Stimulated activated CD8-positive, alpha-beta memory T cell treated with anti-CD3 and anti-CD28 coated beads, Interleukin-12 subunit alpha, Interleukin-12 subunit beta, amount 100 ng/mL, for 24 hours (primary cell): Measurements from ENCODE around the gene FABP2.
"Not testable (repeated sequence)": the region's sequence is repeated elsewhere in the genome, so short reads cannot be mapped to it uniquely, and the experiment has no call there.

Experiments used
- DNase-seq: peaks from one replicate; pipeline ENCODE4 v3.0.0-alpha.2; 2020; ENCODE audit errors: extremely low read depth

Gene FABP2

DNA sequence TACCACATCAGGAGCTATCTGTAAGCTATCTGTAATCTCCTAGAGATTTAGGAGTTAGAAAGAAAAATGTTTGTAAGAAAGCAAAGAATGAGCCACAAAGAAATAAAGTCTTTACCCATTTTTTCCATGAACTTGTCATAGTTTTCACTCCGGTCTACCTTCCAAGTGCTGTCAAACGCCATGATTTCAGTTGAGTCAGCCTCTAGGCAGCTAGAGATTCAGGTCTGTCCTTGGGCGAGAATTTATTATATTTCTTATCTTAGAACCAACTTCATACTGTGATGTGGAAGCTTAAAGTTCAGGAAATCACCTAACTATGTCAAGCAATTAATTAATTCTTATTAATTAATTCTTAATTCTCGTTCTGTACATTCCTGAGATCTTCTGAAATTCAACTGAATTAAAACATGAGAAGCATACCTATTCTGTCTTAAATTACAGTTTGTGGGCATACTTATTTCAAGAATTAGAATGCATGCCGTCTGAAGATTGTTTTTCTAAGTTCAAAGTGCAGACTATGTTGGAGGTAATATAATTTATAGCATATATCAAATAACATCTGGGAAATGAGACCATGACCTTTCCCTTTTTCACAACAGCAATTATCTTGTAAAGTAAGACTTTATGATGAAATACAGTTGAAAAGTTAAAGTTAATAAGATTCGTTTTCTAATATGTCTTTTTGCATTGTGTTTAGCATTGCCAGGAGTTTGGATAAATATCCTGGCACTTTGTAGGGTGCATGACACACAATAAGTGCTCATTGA lies at the start of gene FABP2:
Gene FABP2 (minus strand): TSS at position 218 of the 767 bp plus-strand sequence. CDS start 36 bp downstream, at position 182.
- DNase-seq = no peak

- not testable (repeated sequence) for DNase-seq
Measured at GRCh38 chr4:119370951-119371683, 49.2 kb upstream of the FABP2 start.

DNA sequence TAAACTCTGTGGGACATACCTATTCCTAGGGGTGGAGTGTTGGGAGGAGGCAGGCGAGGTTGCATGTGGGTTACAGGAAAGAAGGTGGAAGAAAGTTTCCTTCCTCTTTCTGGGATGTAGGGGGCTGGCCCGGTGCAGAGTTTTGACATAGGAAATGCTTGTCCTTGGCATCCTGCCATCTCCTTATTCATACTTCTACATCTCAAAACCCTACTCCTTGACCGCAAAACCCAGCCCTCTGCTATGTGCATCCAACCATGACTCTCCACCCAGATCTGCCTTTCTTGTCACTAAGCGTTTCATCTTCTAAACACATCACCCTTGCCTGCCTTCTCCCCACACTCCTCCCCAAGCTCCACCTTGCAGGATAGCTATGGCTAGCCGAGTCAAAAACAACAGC lies 48.5 kb upstream of the FABP2 start:
- peak; percentile 9 for DNase-seq

- not testable (repeated sequence) for DNase-seq
Measured at GRCh38 chr4:119366802-119367201, 44.9 kb upstream of the FABP2 start.

GRCh38 chr4:119364203-119364602 lies 42.3 kb upstream of the FABP2 start:
- not testable (repeated sequence) for DNase-seq

- DNase-seq = not testable (repeated sequence)
Measured at GRCh38 chr4:119363372-119363771, 41.4 kb upstream of the FABP2 start.

DNA sequence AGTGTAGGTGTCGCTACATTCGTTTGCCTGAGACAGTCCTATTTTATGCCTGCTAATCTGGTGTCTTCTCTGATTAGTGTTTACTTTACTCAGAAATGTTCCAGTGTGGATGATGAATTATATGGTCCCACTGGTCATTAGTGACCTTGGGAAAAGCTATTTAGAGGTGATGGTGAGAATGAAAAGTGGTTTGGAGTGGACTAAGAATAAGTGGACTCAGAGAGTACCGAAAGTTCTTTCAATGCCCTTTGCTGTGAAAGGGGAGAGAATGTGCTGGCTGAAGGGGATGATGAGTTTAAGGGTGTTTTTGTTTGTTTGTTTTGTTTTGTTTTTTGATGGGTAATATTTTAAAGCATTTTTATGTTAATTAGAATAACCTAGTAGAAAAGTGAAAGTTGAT lies 40.5 kb upstream of the FABP2 start:
- not testable (repeated sequence) for DNase-seq

DNA sequence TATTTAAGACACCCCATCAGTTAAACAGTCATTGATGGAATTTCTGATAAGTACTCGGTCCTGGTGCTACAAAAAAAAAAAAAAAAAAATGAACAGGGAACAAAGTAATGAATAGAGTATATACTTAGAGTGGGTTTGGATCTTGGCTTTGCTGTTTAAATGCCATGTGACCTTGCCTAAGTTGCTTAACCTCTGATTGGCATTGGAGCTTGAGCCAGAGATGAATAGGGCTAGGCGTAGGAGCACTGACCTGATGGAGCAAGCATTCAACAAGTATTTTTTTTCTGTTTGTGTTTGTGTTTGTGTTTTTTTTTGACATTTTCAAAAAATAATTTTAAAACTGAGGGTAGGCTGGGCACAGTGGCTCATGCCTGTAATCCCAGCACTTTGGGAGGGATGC lies 37.9 kb upstream of the FABP2 start:
- not testable (repeated sequence) for DNase-seq

DNA sequence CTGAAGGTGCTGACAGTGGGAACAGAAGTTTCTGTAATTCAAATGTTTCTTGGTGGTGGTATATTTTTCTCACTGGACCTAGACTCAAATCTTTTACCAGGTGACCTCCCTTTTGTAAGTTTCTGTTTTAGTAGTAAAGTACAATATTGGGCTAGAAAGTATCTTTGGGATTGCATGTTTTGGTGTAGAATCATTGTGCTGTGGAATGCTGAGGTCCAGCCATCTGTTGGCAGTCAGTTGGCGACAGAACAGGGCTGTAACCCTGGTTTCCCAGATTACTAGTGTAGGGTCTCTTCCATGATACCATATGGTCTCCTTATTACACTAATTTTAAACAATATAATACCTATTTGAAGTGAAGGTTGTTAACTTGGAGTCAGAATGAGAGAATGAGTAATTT lies 34.9 kb upstream of the FABP2 start:
- DNase-seq = not testable (repeated sequence)

DNA sequence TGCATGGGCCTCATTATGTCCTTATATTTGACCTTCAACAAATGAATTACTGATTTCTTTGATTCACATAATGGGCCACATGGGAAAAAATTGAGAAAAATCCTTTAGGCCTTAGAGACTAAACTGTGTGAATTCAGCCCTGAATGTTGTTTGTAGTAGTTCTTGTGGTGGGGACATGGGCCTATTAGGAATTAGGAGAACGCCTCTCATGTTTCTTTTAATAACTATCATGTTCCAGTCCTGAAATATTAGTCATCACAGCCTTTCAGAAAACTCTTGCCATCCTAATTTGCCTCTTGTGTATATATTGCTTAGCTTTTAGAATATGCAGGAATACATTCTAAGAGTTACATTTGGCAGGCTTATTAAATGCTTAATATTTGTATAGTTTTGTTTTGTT lies 34.1 kb upstream of the FABP2 start:
- DNase-seq = not testable (repeated sequence)

DNA sequence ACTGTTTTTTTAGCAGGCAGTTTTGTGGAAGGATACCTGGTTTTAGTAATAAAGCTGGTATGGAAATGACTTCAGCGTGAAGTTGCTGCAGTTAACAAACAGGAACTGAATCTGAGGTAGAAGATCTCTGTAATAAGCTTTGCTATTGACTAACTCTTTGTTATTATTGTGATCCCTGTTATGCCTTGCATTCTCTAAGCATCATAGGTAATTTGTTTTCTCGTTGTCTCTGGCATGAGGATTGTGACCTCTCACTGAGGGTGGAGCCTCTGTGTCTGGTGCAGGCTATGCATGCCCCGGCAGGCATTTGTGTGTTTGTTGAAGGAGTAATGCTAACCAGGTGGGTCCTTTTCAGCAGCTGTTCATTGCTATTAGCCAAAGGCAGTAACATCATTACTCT lies 31.4 kb upstream of the FABP2 start:
- not testable (repeated sequence) for DNase-seq

- not testable (repeated sequence) for DNase-seq
Measured at GRCh38 chr4:119348169-119348568, 26.2 kb upstream of the FABP2 start.

- DNase-seq = not testable (repeated sequence)
Measured at GRCh38 chr4:119343293-119343692, 21.4 kb upstream of the FABP2 start.

DNA sequence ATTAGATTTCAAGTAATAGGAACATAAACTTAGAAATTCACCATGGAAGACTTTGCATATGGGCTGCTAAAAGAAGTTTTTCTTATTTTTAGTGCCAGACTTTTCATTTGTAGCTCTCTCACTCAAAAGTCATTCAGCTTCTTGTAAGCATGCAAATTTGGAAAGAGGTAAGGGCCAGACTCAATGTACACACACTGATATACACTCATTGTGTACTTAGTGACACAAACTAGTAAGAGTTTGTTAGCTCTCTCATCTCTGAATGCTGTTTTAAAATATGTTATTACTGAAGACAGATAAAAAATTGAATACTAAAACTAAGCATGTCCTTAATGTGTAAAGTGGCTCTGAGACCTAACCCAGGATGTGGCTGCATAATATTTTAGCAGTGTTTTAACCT lies 18.0 kb upstream of the FABP2 start:
- not testable (repeated sequence) for DNase-seq

DNA sequence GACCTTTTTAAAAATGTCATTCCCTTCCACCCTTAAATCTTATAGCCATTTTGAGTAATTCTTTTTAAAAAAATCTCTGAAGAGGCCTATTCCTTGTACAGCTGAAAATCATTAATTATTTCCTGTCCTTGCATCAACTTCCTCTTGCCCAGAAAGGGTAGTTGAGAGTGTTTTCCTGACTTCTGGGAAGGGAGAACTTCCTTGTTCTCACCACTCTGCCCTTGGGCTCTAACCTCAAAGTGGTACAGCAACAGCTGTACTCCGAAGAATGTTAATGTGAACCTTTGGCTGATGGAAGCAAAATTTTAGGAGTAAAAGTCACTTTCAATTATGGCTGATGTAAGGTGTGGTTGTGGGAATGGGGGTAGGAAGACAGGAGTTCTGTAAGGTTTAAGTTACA lies 15.1 kb upstream of the FABP2 start:
- no peak for DNase-seq

- not testable (repeated sequence) for DNase-seq
Measured at GRCh38 chr4:119336332-119336979, 14.5 kb upstream of the FABP2 start.

DNA sequence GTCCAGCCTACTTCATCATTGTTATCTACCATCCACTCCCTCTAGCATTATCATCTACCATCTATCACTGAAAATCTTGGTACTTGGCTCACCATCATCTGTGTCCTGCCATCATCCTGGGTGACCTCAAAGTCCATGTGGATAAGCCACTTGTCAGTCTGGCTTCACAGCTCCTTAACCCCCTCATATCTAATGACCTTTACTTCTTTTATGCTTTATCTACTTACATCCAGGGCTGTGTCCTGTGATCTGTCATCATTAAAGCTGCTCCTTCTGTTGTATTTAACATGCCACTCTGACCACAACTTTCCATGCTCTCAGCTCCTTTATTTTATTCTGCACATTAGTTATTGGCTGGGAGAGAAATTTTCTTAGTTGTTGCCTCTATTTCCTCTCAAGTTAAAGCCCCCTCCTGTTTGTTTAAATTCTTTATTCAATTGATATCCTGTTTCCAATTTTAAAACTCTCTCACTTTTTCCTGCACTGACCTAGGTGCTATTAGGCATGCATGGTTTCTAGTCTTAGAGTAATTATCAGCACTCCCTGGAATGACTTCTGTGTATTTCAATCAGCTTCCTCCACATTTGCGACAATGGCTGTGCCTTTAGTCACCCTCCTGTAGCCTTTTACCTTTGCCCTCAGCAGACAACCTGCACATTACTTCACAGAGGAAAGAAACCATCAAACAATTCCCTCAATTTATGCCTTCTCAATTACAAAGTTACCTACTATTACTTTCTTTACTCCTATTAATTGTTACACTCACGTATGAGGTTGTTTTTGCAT lies 8.1 kb upstream of the FABP2 start:
- DNase-seq = no peak

- DNase-seq = no peak
Measured at GRCh38 chr4:119328695-119329094, 6.8 kb upstream of the FABP2 start.

GRCh38 chr4:119317990-119318389 lies 3.9 kb downstream of the FABP2 start:
- no peak for DNase-seq

GRCh38 chr4:119315036-119315435 lies 6.9 kb downstream of the FABP2 start:
- DNase-seq = no peak

- DNase-seq = no peak
Measured at GRCh38 chr4:119314356-119314755, 7.6 kb downstream of the FABP2 start.

- no peak for DNase-seq
Measured at GRCh38 chr4:119313237-119313636, 8.7 kb downstream of the FABP2 start.
